ENCODE data around the gene RNF220. TPM values are rescaled to one million over a fixed set of nuclear protein-coding genes. Genes with fewer than 3 reads are reported as not detected.

Gene RNF220
- total RNA-seq (79.9 and 117 TPM in 2 replicates), polyA plus RNA-seq (57.8 and 77.2 TPM in 2 replicates)

DNA sequence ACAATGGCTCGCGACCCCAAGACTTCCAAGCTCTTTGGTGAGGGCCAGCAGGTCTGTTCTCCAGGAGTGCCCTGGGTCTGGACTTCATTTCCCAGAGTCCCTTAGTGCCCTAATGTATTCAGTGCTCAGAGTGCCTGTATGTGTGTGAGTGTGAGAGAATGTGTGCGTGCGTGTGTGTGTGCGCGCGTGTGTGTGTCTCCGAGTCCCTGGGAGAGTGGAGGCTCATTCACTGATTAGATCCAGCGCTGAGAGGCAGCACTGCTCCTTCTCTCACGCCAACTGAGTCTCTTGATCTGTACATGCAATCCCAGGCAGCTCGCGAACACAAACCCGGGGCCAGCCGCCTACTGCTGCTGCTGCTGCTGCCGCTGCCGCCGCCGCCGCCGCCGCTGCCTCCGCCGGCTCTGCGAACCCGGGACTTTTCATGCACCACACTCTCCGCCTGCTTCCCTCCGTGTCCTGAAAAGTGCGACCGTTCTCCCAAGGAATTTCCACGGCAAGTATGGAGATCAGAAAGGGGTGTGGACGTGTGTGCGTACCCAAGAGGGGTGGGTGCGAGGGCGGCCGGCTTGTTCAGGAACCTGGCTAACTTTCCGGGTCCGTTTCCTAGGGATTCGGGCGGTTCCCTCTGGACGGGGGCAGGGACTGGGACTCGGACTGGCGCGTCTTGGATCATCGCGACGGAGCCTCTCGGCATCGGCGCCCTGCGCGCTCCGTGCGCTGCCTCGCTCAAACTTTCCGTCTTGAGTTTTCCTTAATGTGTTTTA is at the start of gene RNF220:
Gene RNF220 (plus strand): TSS at position 225 of the 767 bp plus-strand sequence.
- Histone ChIP-seq H3K4me1 (ENCODE audit: insufficient read depth) (peaks cover 24% of the 10 kb centered on the region), H3K79me2 (no peaks in the 10 kb centered on the region), H3K27me3 (peaks cover 60% of the 10 kb centered on the region), H3K4me2 (peak within 1 kb of the TSS; percentile 89), H3K36me3 (replicated peaks; ENCODE audit: insufficient read depth, low read depth) (no peaks in the 10 kb centered on the region), H4K20me1 (ENCODE audit: insufficient read depth, poor library complexity, severe bottlenecking) (no peaks in the 10 kb centered on the region), H3K27ac (no peak within 1 kb of the TSS), H2AFZ (peak within 1 kb of the TSS; percentile 54), H3K4me3 (peak within 1 kb of the TSS; percentile 35), H3K9me2 (replicated peaks; ENCODE audit: insufficient read depth) (no peaks in the 10 kb centered on the region), H3K9me3 (ENCODE audit: low read depth) (no peaks in the 10 kb centered on the region)
- DNase-seq (ENCODE audit: low spot score) = peak; percentile 85
- WGBS (ENCODE audit: low lambda C conversion rate, missing lambda C conversion rate) = 2% methylated on average over 49 of the region's 55 CpGs
- TF ChIP-seq EZH2 (IDR thresholded peaks at IDR 0.05; ENCODE audit: borderline replicate concordance) (peak; percentile 84), EZH2phosphoT487 (IDR thresholded peaks at IDR 0.05; ENCODE audit: low read depth, severe bottlenecking, unreplicated experiment) (peak; percentile 42)
- TF ChIP-seq, protein P1, sequence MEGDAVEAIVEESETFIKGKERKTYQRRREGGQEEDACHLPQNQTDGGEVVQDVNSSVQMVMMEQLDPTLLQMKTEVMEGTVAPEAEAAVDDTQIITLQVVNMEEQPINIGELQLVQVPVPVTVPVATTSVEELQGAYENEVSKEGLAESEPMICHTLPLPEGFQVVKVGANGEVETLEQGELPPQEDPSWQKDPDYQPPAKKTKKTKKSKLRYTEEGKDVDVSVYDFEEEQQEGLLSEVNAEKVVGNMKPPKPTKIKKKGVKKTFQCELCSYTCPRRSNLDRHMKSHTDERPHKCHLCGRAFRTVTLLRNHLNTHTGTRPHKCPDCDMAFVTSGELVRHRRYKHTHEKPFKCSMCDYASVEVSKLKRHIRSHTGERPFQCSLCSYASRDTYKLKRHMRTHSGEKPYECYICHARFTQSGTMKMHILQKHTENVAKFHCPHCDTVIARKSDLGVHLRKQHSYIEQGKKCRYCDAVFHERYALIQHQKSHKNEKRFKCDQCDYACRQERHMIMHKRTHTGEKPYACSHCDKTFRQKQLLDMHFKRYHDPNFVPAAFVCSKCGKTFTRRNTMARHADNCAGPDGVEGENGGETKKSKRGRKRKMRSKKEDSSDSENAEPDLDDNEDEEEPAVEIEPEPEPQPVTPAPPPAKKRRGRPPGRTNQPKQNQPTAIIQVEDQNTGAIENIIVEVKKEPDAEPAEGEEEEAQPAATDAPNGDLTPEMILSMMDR (IDR thresholded peaks at IDR 0.05; ENCODE audit: poor library complexity) = peak; percentile 20

DNA sequence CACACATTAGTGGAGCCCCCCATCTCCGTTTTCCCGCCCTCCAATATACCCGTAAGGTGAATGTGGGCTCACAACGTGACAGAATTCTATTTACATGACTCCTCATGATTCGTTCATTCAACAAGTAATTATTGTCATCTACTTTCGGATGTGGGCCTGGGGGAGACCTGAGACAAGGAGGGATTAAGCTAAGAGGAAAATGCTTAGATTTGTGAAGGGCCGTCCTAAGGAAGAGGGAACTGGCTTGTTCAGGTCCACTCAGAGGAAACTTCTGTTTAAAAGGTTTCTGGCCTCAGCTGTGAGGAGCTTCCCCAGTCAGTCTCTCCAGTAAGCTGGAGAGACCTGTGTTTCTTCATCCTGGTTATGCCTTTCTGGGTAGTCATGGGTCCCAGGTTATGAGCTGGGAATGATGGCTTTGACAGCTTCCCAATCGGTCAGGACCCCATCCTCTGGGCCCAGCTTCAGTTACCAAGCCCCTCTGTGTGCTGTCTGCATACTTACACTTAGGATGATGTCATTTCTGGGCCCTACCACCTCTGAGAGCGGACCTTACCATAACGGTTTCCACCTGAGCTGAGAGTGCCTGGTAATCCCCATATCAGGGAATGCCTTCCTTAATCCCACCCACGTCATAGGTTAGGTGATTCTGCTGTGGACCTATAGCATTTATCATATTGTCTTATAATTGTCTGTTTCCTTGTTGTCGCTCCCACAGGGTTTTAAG is 49.3 kb upstream of the RNF220 start:
- no peaks in the 10 kb centered on the region for H3K9me3 ChIP-seq (ENCODE audit: low read depth)
- H2AFZ ChIP-seq = peak overlapping the region; percentile 82
- H3K27me3 ChIP-seq = no peaks in the 10 kb centered on the region
- peaks cover 16% of the 10 kb centered on the region for H3K4me1 ChIP-seq (ENCODE audit: insufficient read depth)
- no peak overlapping the region for H3K27ac ChIP-seq
- no peaks in the 10 kb centered on the region for H3K36me3 ChIP-seq (replicated peaks; ENCODE audit: insufficient read depth, low read depth)
- no peak for DNase-seq (ENCODE audit: low spot score)
- TF ChIP-seq, protein P1 (IDR thresholded peaks at IDR 0.05; ENCODE audit: poor library complexity) = no peak
- TF ChIP-seq EZH2 (IDR thresholded peaks at IDR 0.05; ENCODE audit: borderline replicate concordance) (no peak), EZH2phosphoT487 (IDR thresholded peaks at IDR 0.05; ENCODE audit: low read depth, severe bottlenecking, unreplicated experiment) (no peak)
- H3K4me3 ChIP-seq = no peak overlapping the region
- H3K9me2 ChIP-seq (replicated peaks; ENCODE audit: insufficient read depth) = no peaks in the 10 kb centered on the region
- peaks cover 5% of the 10 kb centered on the region for H4K20me1 ChIP-seq (ENCODE audit: insufficient read depth, poor library complexity, severe bottlenecking)
- peak overlapping the region; percentile 65 for H3K4me2 ChIP-seq
- peaks cover 38% of the 10 kb centered on the region for H3K79me2 ChIP-seq
- WGBS (ENCODE audit: low lambda C conversion rate, missing lambda C conversion rate) = 61% methylated on average over 12 of the region's 12 CpGs

DNA sequence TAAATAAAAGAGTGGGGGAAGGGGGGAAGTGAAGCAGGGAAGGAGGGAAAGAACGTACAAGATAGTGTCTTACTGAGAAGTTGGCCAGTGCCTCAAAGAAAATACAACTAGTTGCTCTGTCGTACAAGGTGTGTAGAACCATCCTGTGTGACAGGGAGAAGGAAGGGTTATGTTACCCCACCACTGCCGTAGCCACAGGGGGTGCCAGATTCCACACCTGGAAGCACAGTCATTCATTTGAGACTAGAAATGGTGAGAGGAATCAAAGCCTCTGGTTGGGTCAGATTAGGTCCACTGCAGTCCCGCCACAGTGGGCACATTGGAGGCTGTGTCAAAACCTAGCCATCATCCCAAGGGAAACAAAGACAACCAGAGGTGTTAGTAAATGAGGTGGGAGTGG is 47.3 kb upstream of the RNF220 start:
- TF ChIP-seq, protein P1 (IDR thresholded peaks at IDR 0.05; ENCODE audit: poor library complexity) = no peak
- TF ChIP-seq EZH2 (IDR thresholded peaks at IDR 0.05; ENCODE audit: borderline replicate concordance) (no peak), EZH2phosphoT487 (IDR thresholded peaks at IDR 0.05; ENCODE audit: low read depth, severe bottlenecking, unreplicated experiment) (no peak)
- no peaks in the 10 kb centered on the region for H3K27me3 ChIP-seq
- H3K4me1 ChIP-seq (ENCODE audit: insufficient read depth) = peaks cover 16% of the 10 kb centered on the region
- peaks cover 21% of the 10 kb centered on the region for H3K79me2 ChIP-seq
- WGBS (ENCODE audit: low lambda C conversion rate, missing lambda C conversion rate) = 78% methylated on average over 4 of the region's 4 CpGs
- no peak overlapping the region for H3K4me3 ChIP-seq
- H3K9me2 ChIP-seq (replicated peaks; ENCODE audit: insufficient read depth) = no peaks in the 10 kb centered on the region
- no peaks in the 10 kb centered on the region for H3K9me3 ChIP-seq (ENCODE audit: low read depth)
- H3K4me2 ChIP-seq = no peak overlapping the region
- H3K27ac ChIP-seq = no peak overlapping the region
- DNase-seq (ENCODE audit: low spot score) = no peak
- no peaks in the 10 kb centered on the region for H3K36me3 ChIP-seq (replicated peaks; ENCODE audit: insufficient read depth, low read depth)
- H4K20me1 ChIP-seq (ENCODE audit: insufficient read depth, poor library complexity, severe bottlenecking) = no peaks in the 10 kb centered on the region
- H2AFZ ChIP-seq = no peak overlapping the region
